HG02588 (cell line): ENCODE results near the gene PLSCR4.

Source experiments
- ATAC-seq: cut with Tn5 transposase; IDR thresholded peaks from one replicate; pipeline ENCODE4 v1.9.1; 2021; ENCODE audit warnings: mild to moderate bottlenecking, moderate library complexity; ENCODE audit not compliant: unreplicated experiment

PLSCR4 gene

DNA sequence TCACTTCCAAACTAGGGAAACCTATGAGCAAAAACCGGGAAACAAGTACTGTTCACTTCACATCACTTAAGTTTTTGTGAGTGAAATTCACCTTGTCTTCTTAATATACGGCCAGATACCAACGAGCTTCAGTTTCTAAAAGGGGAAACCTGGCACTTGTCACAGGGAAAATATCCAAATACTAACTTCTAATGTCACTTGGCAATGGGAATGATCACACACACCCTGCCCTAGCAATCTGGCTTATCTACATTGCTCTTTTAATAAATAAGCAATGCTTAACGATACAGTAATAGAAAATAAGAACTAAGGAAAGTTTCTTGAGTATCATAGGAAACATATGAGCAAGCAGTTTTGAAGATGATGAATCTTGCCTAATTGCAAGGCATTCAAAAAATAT, 55.3 kb downstream of the PLSCR4 start:
- ATAC-seq, result no peak

DNA sequence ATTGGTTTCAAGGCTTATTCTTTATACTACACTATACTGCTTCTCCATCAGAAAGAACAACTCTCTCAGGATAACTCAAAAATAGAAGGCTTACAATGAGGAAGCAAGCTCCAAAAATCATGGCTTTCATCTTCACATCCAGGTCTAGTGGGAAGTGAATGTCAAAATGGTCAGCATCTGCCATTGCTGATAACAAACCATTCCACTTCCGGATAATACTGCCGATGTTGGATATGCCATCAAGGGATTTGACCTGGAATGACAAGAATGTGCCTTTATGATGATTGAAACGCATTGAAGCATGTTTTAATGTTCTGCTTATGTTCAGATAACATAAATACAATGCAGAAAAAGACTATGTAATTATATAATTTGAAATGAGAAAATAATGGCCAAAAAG, 55.9 kb downstream of the PLSCR4 start:
- no peak for ATAC-seq

DNA sequence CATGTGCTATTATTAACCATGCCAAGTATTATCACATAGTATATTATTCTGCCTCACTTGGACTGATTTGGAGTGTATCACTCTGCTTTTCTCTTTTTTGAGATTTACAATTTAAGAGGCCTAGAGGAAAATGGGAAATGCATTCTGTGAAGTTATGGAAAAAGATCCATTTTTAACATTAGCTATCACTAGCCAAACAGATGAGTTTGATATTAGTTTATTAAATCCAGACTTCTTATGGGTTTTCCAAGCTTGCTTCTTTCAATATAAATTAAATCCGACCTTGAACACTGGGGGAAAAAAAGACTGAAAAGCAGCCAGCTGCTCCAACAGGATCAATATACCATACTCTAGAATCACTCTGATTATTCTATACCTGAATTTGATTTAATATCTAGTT, 59.9 kb downstream of the PLSCR4 start:
- ATAC-seq, result no peak

DNA sequence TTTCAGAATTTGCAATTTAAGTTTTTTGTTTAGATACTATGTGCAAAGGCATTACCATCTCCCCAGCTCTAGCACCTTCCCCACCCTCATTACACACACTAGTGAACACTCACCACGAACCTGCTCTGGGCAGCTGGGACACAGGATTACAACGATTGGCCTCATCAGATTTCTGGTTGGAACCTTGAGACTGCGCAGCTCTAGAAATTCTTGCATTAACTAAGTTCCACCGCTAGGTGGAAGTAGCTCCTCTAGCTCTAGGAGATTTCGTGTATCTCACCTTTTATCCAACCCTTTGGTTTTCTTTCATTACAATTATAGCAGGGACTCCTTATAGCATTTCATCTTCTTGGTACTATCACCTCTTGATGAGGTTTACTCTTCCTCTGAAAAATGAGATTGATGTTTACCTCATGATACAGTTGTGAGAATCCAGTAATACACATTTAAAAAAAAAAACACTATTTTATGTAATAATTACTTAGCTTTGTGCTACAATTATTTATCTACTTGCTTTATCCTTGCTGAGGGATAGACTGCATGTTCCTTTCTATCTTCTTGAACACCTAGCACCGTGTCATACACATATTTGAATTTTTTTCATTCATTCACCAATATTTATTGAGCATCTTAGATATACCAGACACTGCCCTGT, 61.3 kb downstream of the PLSCR4 start:
- peak; percentile 95 for ATAC-seq

DNA sequence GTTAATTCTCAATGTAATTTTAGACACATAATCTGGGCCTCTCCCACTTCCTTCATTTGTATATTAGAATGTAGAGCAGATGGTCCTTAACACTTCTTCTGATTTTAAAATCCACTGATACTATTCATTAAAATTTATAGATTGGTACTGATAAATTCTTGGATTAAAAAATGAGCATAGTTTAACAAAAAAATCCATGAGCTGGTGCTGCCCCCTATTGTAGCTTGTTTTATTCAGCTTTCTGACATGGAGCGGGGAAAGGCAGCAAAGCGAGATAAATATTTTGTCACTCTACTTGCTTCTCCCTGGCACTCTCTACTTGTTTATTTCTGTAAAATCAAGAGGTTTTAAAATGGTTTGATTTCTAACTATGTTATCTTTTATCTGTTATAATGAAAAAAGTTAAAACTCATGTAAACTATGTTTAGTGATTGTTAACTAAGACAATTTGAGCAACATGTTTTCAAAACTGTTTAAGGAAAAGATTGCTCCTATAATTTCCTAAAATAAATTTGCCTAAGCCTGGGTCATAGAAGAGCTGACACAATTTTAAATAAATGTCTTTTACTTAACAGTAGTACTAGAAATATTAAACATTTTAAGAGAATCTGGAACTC, 63.5 kb downstream of the PLSCR4 start:
- ATAC-seq, result no peak

DNA sequence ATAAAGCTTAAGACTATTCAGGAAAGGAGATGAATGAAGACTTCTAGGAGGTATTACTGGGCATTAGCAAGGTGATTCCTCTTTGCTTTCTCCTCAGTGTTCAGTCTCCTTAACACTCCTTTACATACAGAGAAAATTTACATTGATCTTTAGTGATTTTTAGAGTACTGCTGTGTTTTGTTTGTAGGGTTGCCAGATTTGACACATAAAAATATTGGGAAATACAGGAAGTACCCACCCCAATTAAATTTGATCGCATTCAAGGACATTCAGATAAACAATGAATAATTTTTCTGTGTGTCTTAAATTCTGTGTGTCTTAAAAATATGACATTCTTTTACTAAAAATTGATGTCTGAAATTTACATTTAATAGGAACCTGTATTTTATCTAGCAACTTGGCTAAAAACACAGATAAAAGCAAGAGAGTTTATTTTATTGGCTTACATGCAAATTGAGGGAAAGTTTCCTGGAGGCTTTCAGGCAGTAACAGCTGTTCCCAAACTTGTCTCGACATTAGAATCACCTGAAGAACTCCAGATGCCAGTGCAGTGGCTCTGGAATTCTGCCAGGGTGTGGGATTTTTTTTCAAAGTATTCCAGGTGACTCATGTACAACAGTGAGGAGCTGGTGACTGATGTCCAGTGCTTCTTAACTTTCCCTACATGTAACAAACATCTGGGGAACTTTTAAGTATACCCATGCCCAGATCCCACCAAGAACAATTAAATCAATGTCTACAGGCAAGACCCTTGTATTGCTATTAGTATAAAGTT, 66.5 kb downstream of the PLSCR4 start:
- ATAC-seq, result no peak

DNA sequence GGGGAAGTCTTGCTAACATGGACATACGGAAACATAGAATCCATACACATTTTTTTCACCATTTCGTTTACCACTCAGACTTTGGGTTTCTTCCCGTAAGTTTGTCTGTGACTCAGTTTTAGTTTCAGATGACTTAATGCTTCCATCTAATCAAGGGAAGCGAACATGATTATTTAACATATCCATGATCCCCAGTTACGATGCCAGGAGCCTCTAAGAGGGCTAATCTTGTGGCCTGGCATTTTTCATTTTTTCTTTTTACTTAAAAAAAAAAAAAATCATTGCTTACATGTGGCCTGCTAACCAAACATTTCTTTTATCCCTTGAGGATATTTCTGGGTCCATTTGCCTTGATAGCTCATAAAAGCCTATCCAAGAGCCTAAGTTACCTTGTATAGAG, 69.7 kb downstream of the PLSCR4 start:
- ATAC-seq, result no peak

DNA sequence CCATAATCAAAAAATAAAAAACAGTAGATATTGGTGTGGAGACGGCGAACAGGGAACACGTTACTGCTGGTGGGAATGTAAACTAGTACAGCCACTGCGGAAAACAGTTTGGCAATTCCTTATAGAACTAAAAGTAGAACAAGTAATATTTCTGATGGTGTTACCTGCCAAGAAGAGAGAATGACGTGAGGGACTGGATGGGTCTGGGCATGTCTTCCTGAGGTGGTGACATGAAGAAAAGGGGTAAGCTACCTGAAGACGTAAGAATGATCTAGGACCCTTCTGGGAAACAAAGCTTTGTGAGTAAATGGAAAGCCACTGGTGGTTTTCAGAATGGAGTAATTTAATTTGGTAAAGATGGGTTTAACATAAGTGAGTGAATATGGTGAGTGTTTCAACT, 70.5 kb downstream of the PLSCR4 start:
- no peak for ATAC-seq

DNA sequence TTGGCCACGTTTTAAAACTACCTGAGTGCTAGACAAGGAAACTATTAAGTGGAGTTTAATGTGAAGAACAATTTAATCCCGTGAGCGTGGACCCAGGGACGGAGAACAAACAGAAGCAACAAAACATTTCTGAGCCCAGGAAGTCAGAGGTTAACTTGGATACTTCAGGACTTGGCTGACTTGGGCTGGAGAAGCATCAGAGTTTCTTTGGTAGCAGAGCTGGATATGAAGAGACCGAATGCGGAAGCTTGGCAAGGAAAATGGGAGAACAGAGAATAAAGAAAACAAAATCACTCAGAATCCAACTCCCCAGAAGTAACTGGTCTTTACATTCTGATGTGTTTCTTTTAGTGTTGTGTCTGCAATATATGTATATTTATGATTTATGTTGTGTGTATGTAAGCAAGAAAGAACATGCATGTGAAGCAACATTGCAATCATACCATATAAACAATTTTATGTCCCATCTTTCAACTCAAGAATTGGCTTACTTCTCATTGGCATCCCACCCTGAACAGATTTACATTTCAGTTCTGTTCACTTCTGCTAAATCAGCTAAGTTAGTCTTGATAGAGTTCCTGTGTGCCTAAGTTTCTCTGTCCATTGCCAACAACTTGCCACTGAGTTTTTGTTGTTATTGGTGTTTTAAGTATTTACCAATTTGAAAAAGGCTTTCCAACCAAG, 72.8 kb downstream of the PLSCR4 start:
- no peak for ATAC-seq

DNA sequence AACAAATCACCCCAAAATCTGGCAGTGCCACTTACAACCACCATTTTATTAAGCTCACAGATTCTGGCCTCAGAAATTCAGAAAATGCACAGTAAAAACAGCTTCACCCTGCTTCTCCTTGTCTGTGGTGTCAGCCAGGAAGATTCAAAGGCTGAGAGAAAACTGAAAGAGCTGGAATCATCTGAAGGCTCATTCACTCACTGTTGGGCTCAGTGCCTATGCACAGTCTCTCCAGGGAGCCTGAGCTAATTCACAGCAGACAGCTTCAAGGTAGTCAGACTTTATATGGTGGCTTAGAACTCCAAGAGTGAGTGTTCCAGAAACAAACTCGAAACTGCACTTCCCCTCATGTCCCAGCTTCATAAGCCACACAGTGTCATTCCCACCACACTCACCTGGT, 73.4 kb downstream of the PLSCR4 start:
- ATAC-seq, result no peak

DNA sequence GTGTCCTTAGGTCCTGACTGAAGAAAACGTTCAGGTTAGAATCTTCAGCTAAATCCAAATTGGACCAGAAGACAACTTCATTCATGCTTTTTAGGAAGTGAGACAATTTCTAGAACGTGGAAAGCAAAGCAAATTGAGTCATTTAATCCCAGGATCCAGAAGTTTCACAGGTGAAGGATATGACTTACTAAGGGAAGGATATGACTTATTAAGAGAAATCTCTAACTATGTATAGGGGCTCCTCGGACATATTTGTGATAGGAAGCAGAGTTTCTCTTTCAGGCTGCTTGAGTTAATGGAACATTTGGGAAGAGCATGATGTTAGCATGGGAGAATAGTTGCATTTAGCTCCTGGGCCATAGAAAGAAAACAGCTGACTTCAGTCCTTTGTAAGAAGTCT, 73.8 kb downstream of the PLSCR4 start:
- no peak for ATAC-seq

DNA sequence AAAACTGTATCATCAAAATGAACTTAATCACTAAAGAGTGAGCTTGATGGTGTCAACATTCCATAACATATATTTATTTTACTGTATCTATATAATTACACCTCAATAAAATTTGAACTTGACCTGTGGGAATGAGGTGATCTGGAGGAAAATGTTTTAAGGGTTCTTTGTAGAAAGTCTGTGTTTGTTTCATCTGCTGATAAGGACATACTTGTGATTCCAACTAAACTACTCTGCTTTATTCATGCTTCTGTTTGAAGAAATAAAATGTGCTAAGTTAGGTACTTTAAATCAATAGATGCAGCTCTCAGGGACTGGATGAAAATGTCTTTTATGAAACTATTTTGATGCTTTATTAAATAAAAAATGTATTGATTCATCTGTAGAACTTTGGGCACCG, 78.3 kb downstream of the PLSCR4 start:
- ATAC-seq, result no peak

DNA sequence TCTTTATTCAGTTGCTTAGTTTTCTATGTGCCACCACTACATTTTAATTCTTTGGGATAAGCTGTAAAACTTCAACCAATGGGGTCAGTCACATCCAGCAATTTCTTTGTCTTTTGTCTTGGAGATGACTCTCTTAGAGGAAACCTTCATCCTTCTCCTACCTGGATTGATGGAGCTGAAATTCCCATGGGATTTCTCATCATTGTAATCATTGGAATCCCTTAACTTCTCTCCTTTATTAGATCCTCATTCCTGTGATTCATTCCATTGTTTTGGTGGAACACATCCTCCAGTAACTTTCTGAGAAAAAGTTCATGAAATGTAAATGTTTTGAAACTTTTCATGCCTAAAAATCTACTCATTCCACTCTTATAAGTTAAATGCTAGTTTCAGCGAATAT, 80.3 kb downstream of the PLSCR4 start:
- no peak for ATAC-seq

DNA sequence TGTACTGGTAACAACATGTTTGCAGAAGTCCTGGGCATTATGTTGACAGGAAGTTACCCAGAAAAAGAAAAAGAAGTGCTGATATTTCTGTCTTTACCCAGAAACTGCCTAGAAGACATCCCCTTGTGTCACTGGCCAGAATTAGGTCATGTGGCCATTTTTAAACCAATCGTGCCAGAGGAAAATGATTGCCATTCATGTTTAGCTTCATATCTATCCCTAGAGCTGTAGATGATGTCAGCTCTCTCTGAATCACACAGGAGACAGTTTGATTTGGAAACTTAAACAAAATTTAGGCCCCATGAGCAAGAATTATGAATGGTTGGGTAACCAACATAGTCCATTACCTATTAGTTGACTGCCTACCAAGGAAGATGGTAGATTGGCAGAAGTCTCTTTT, 81.0 kb downstream of the PLSCR4 start:
- ATAC-seq, result no peak

DNA sequence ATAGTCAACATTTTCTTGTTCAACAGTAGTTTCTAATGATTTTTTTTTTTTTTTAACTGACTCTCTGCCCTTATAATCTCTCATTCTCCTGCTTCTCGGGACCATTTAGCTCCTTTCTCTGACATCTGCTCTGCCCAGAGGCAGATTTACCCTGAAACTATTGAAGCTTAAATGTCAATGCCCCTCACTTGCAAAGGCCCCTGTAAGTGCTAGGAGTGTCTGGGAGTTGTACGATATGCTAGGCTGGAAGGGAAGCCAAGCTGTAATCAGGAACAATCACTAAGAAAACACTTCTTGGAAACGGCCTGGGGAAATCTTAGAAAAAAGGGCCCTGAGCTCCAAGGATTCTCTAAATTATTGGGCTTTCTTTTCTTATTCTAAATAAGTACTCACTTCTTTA, 84.1 kb downstream of the PLSCR4 start:
- ATAC-seq, result no peak

DNA sequence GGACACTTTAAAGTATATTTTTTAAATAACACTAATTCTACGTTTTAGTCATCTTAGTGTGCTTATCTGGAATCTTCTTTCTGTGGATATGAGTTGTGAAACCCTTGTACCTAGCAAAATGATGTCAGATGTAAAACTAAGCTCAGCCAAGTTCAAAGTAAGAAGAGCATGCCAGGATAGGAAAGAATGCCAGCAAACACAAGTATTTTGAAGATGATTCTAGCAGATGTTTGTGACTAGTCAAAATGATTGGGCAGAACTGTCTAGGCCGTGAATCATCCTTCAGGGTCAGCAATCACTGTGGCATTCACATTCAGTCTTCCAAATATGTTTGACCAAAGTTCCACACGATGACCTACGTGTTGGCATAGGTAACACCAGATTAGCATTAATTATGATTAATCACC, 84.5 kb downstream of the PLSCR4 start:
- ATAC-seq, result no peak

DNA sequence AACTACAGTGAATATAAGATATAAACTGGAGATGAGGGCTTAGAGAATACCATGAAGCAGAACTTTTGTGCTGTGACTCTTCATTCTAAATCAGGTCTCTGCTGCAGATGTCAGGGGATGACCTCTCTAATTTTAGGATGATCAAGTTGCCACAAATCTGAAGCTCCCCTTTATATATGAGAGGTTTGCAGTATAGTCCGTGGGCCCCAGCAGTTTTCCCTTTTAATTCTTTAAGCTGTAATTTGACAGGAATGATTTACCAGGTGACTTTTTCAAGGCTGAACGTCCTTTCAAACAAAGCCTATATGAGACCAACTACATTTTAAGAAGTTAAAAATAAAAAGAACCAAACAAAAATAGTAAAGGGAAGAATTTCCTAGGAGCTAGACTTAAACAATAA, 85.0 kb downstream of the PLSCR4 start:
- ATAC-seq, result no peak

DNA sequence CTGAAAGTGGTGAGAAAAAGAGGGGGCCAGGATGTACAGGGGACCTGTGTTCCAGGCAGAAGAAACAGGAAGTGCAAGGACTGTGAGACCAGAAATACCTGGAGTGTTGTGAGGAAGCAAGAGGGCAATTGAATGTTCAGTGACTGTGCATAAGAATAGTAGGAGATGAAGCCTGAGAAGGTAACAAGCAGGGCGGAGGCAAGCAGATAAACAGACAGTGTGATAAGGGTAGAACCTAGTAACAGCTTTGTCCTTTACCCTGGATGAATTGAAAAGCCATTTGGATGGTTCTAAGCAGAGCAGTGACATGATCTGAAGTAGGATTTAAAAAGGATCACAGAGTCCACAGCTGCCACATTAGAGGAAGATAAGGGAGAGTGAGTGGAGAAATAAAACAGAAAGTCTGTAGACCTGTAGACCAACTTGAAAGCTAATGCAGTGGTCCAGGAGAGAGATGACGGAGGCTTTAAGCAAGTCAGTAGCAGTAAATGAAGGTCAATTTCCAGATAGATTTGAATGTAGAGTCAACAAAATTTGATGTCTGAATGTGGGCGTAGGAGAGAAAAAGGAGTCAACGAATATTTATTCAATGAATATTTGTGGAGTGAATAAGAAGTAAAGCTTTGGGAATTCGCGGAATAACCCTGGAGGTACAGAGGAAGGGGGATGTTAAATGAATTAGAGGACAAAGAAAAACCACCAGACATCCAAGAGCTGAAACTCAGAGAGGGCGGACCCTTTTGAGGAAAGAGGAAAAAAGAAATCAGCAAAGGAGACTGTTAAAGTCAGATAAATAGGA, 85.7 kb downstream of the PLSCR4 start:
- no peak for ATAC-seq

DNA sequence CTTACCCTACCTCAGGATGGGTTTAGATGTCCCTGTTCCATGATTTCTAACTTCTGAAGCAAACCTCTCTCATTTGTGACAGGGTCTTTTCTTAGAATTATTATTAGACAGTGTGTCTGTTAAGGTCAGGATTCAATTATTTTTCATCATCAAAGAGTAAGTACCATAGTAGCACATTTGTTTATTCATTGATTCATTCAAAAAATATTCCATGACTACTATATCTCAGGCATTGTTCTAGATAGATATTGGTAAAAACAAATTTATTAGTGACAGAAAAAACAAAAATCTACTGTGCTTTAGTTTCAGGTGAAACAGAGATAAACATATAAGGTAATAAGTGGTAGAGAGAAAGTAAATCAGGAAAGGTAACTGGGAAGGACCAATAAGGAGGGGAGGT, 86.4 kb downstream of the PLSCR4 start:
- no peak for ATAC-seq

DNA sequence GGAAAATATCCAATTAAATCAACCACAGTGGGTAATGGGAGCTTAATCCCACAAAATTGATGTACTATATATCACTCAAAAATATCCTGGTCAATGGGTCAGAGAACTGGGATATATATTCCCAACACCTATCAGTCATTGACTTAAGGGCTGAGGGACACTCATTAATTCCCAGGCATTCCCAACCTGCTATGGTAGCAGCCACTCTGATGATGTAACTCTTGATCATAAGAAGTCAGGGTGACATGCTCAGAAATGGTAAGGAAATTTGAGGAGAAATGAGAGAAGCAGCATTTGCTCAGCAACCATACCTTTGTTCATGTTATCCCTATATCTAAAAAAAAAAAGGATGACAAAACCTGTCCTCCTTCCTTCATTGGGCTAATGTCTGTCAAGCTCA, 86.8 kb downstream of the PLSCR4 start:
- no peak for ATAC-seq

DNA sequence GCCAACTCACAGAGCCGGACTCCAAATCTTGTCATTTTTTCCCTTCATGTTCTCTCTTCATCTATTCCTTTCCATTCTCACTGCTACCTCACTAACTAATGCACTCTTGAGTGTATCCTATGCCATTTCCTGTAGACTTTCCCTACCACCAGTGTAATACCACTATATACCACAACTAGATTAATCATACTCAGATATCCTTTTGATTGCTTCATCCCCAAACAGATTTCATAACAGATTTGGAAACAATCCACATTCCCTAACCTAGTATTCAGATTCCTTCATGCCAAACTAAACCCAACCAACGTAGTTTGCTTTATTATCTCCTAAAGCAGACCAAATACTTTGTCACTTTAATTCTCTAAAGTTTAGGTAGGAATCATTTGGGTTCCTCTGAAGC, 87.3 kb downstream of the PLSCR4 start:
- ATAC-seq, result no peak
